ENCODE results near the gene CLMP.

The CLMP gene

GRCh38 chr11:123122852-123123251, 72.2 kb downstream of the CLMP start:
- TF ChIP-seq CTCF (IDR thresholded peaks at IDR 0.05; ENCODE audit: borderline replicate concordance, control extremely low read depth, extremely low read depth, insufficient read depth, missing control alignments) = no peak
- in situ Hi-C loops (cut with MboI; ENCODE audit: low sequenced_read_pairs, unreplicated experiment) = loop anchor here (25.0 kb wide), 2 partner anchors 364 to 439 kb away; no protein-coding TSS in a partner anchor

GRCh38 chr11:123122341-123122740, 72.7 kb downstream of the CLMP start:
- no peak for DNase-seq (ENCODE audit: low spot score)
- in situ Hi-C loops (cut with MboI; ENCODE audit: low sequenced_read_pairs, unreplicated experiment) = loop anchor here (25.0 kb wide), 2 partner anchors 365 to 440 kb away; no protein-coding TSS in a partner anchor
- no peak for TF ChIP-seq CTCF (IDR thresholded peaks at IDR 0.05; ENCODE audit: borderline replicate concordance, control extremely low read depth, extremely low read depth, insufficient read depth, missing control alignments)

More at GRCh38 chr11:123122852-123123251, 72.2 kb downstream of the CLMP start:
- DNase-seq (ENCODE audit: low spot score) = no peak

- no peak for TF ChIP-seq CTCF (IDR thresholded peaks at IDR 0.05; ENCODE audit: borderline replicate concordance, control extremely low read depth, extremely low read depth, insufficient read depth, missing control alignments)
- no peak for DNase-seq (ENCODE audit: low spot score)
- in situ Hi-C loops (cut with MboI; ENCODE audit: low sequenced_read_pairs, unreplicated experiment) = loop anchor here (25.0 kb wide), 2 partner anchors 371 to 446 kb away; no protein-coding TSS in a partner anchor
Observed at GRCh38 chr11:123116486-123116885, 78.6 kb downstream of the CLMP start.

- in situ Hi-C loops (cut with MboI; ENCODE audit: low sequenced_read_pairs, unreplicated experiment) = loop anchor here (5.0 to 25.0 kb wide), 3 partner anchors 136 to 451 kb away; no protein-coding TSS in a partner anchor
- peak; percentile 81 for DNase-seq (ENCODE audit: low spot score)
- TF ChIP-seq CTCF (IDR thresholded peaks at IDR 0.05; ENCODE audit: borderline replicate concordance, control extremely low read depth, extremely low read depth, insufficient read depth, missing control alignments) = peak; percentile 60
Observed at GRCh38 chr11:123111465-123111864, 83.6 kb downstream of the CLMP start.

- DNase-seq (ENCODE audit: low spot score) = no peak
- in situ Hi-C loops (cut with MboI; ENCODE audit: low sequenced_read_pairs, unreplicated experiment) = loop anchor here (5.0 to 25.0 kb wide), 3 partner anchors 137 to 452 kb away; no protein-coding TSS in a partner anchor
- no peak for TF ChIP-seq CTCF (IDR thresholded peaks at IDR 0.05; ENCODE audit: borderline replicate concordance, control extremely low read depth, extremely low read depth, insufficient read depth, missing control alignments)
Observed at GRCh38 chr11:123110397-123110796, 84.7 kb downstream of the CLMP start.

- no peak for DNase-seq (ENCODE audit: low spot score)
- in situ Hi-C loops (cut with MboI; ENCODE audit: low sequenced_read_pairs, unreplicated experiment) = loop anchor here (25.0 kb wide), 2 partner anchors 379 to 454 kb away; no protein-coding TSS in a partner anchor
- TF ChIP-seq CTCF (IDR thresholded peaks at IDR 0.05; ENCODE audit: borderline replicate concordance, control extremely low read depth, extremely low read depth, insufficient read depth, missing control alignments) = no peak
Observed at GRCh38 chr11:123107945-123108495, 87.0 kb downstream of the CLMP start.
